Measurements from ENCODE around the gene CISD2. TPM values are rescaled to one million over a fixed set of nuclear protein-coding genes. Genes with fewer than 3 reads are reported as not detected.

CISD2 gene
- total RNA-seq = 34.4 and 36.6 TPM in 2 replicates

GRCh38 chr4:102868781-102869568 is at the start of gene CISD2:
CISD2 (plus strand) TSS chr4:102868992; CDS start chr4:102869085, 93 bp downstream.

GRCh38 chr4:102826890-102827673 is 41.7 kb upstream of the CISD2 start, which contains the start of gene UBE2D3:
UBE2D3 (minus strand) TSS chr4:102827551; CDS start chr4:102826508, 1,043 bp downstream.

Other genes starting within 250 kb of the CISD2 start
- gene MANBA, start 108.0 kb upstream of the CISD2 start, total RNA-seq = 36.1 and 47.9 TPM in 2 replicates
- gene UBE2D3, start 41.4 kb upstream of the CISD2 start, total RNA-seq = 261 and 275 TPM in 2 replicates
- gene SLC9B1, start 150.7 kb downstream of the CISD2 start, total RNA-seq = 2.9 and 4.9 TPM in 2 replicates
- gene SLC9B2, start 207.8 kb downstream of the CISD2 start, total RNA-seq = 20.3 and 20.6 TPM in 2 replicates
- gene BDH2, start 230.8 kb downstream of the CISD2 start, total RNA-seq = 62.9 and 88.9 TPM in 2 replicates

Measured in aortic smooth muscle cell (primary cell).